HCT116 (cell line): Measurements from ENCODE around the gene GLRX.

Experiments used
- CTCF ChIP-seq, 3 experiments: fragments of 200-600 bp in 1 of 3; sonication (generic) in 1 of 3; IDR thresholded peaks in 2 of 3; conservative IDR thresholded peaks in 1 of 3; 2 replicates each; pipeline ENCODE4 v1.5.1; 2012 to 2017; ENCODE audit warnings: low read depth in 2 of 3, low read length in 2 of 3, antibody characterized with exemption in 1 of 3, borderline replicate concordance in 1 of 3, control low read depth in 1 of 3, mild to moderate bottlenecking in 1 of 3, mixed read lengths in 1 of 3, mixed run types in 1 of 3, moderate library complexity in 1 of 3; ENCODE audit not compliant: insufficient read depth in 1 of 3
- POLR2A ChIP-seq: IDR thresholded peaks from 2 replicates; pipeline ENCODE4 v1.7.0; 2011; ENCODE audit warnings: borderline replicate concordance; ENCODE audit not compliant: insufficient read depth, insufficient read length; ENCODE audit errors: extremely low read depth
- REST ChIP-seq: IDR thresholded peaks from 2 replicates; pipeline ENCODE4 v1.6.1; 2012; ENCODE audit warnings: low read depth

- TF ChIP-seq REST (no peak), CTCF (IDR thresholded peaks at IDR 0.05 in 2 of 3, conservative IDR thresholded peaks at IDR 0.05 in 1 of 3; ENCODE audit: borderline replicate concordance in 1 of 3, insufficient read depth in 1 of 3, low read depth in 2 of 3, low read length in 2 of 3) (no peak), POLR2A (no peak)
Measured at GRCh38 chr5:95853490-95853889, 31.0 kb upstream of the GLRX start.
